GM18511 (cell line): Measurements from ENCODE around the gene GNB1.

Experiments
- ATAC-seq: cut with Tn5 transposase; IDR thresholded peaks from one replicate; pipeline ENCODE4 v1.9.1; 2021; ENCODE audit warnings: mild to moderate bottlenecking, moderate library complexity; ENCODE audit not compliant: unreplicated experiment

Gene GNB1

GRCh38 chr1:1922956-1923833, 32.3 kb upstream of the GNB1 start:
- no peak for ATAC-seq

GRCh38 chr1:1922702-1922955, 31.7 kb upstream of the GNB1 start:
- no peak for ATAC-seq

DNA sequence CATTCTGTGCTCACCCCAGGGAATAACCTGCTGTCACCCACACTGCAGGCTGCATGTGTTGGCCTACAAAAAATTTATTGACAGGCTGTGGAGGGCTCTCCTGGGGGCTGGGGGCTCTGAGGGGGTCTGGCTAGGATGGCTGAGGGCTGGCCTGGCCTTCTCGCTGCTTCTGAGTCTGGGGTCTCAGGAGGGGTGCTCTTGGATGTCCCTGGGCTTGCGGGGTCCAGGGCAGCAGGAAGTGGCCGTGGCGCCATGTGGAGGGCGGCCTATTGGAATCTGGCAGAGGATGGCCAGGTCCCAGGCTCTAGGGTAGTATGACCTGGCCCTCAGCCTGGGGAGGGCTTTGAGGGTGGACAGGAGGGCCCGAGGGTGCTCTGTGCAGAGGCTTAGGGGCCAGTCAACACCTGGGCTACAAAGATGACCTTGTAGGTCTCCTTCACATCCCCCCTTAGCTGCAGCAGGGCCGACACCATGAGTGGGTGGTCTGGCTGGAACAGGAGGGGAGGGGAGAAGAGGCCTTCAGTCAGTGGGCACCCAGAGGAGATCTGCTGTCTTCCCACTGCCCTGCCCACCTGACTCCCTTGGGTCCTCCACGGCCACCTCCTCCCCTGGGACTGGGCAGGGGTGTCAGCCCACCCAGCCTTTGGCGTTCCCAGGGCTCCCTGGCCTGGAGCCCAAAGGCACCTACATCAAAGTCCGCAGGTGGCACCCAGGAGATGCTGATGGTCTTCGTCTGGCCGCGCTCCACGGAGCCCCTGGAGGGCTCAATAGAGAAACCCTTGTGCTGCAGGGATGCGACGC, 31.2 kb upstream of the GNB1 start:
- ATAC-seq: no peak

GRCh38 chr1:1921459-1921862, 30.6 kb upstream of the GNB1 start:
- no peak for ATAC-seq

DNA sequence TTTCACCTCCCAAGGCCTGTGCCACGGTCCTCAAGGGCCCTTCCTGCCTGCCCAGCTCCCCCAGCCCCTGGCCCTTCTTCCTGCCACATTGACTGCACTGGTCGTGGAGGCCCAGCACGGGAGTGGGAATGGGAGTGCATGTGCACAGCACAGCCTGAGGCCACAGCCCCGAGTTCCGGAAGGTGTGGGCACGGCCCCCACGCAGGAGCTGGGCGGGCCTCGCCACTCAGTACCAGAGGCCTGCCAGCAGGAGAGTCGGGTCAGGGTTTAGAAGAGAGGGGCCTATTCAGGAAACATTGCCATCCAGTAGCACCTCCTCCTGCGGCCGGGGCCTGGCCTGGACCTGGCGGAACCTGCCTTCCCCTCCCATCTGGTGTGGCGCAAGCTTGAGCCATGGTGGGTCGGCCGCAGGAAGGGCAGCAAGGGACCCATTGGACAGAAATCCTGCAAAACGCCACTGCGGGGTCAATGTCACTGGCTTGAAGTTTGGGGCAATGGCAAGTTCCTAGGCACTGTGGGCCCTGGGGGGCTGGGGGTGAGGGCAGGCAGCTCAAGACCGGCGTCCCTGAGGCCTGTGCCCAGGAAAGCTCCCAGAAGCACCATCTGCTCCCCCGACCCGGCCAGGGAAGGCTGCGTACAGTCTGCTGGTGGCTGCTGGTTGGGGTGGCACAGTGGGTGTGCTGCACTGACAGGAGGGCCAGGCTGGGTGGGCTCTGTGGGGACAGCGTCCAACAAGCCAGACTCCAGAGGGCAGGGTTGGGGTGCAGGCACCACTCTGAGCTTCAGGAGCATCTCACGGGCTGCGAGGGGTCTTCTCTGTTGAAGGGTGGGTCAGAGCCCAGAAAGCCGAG, 29.9 kb upstream of the GNB1 start:
- ATAC-seq: no peak

DNA sequence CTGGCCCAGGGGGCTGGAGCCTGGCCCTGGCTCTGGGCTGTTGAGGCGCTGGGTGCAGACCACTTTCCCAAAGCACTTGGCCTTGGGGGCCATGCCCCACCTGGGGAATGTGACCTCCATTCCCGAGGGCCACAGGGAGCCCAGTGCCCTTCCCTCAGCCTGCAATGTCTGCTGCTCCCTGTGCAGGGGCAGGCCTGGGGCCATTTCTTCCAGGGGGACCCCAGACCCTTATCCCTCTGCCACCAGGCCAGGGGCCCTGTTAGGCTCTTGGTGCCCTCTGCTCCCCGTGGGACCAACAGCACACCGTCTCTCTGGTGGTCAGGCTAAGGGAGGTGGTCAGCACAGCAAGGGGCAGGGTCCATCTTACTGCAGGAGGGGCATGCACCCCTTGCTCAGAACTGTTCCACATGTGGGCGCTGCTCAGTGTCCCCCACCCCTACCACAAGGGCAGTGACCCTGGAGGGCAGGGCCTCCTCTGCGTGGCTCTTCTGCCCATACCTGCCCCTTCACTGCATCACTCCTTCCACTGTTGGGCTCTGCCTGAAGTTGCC, 29.2 kb upstream of the GNB1 start:
- no peak for ATAC-seq

- ATAC-seq: peak; percentile 78
Observed at GRCh38 chr1:1919304-1920056, 28.6 kb upstream of the GNB1 start.

- peak; percentile 39 for ATAC-seq
Observed at GRCh38 chr1:1918901-1919303, 28.0 kb upstream of the GNB1 start, which contains the start of gene TMEM52. TSS of gene TMEM52 (minus strand) at chr1:1919279. CDS start at chr1:1919265, 14 bp downstream.

DNA sequence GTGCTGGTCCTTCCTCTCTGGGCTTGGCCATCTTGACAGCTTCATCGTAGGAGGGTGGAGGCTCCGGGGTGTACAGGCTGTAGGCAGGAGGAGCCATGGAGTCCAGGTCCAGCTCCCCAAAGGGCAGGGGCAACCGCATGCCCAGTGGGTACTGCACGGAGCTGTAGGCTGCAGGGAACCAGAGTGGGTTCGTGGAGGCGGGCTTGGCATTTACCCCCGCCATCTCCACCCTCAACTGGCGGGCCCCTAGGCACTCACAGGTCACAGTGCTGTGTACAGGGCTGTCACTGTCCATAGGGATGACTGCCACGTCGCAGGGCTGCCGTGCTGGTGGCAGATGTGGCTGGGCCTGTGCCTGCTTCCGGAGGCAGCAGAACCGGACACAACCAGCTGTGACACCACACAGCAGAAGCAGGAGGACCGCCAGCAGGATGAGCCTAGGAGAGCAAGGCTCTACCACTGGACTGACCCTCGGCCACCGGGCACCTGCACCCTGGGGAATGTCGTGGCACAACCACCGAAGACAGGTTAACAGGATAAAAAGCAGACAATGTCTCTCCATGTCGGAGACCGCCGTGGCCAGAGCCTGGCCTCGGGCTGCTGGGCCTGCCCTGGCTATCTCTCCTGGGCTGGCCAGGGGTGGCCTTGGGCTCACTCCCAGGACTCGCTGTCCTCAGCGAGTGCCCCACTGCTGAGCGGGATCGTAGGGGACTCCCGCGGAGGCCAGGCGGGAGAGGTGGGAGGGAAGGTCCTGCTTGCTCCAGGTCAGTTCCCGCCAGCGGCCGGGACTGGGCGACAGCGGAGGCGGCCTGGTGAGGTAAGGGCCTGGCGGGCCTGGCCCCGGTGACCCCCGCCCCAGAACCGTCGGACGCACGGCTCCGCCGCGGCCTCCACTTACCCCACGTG, 27.4 kb upstream of the GNB1 start:
- no peak for ATAC-seq

DNA sequence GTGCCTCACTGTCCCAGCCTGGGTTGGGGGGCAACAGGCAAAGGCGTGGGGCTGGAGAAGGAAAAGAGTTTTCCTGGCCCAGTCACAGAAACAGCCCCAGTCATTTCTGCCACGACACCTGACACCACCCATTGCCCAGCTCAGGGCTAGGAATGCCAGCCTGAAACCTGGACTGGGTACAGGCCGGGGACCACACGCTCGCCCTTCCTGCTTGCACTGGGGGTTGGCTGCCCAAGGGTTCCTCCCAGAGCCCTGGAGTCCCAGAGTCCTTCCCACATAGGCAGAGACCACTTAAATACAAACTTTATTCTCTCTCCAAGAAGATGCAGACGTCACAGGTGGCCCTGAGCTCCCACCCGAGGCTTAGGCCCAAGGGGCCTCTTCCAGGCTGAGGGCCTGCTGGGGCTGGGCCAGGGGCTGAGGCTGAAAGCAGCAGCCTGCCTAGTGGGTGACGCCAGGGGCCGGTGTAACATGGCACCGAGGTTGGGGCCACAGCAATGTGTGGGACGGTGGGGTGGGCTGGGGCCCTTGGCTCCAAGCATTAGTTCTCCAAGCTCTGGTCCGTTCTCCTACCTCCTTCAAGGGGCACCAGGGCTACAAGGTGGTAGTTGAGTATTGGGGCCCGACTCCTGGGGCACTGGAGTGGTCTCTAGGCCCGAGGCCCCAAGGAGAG, 26.6 kb upstream of the GNB1 start:
- ATAC-seq: no peak

GRCh38 chr1:1916851-1917251, 26.0 kb upstream of the GNB1 start:
- no peak for ATAC-seq

DNA sequence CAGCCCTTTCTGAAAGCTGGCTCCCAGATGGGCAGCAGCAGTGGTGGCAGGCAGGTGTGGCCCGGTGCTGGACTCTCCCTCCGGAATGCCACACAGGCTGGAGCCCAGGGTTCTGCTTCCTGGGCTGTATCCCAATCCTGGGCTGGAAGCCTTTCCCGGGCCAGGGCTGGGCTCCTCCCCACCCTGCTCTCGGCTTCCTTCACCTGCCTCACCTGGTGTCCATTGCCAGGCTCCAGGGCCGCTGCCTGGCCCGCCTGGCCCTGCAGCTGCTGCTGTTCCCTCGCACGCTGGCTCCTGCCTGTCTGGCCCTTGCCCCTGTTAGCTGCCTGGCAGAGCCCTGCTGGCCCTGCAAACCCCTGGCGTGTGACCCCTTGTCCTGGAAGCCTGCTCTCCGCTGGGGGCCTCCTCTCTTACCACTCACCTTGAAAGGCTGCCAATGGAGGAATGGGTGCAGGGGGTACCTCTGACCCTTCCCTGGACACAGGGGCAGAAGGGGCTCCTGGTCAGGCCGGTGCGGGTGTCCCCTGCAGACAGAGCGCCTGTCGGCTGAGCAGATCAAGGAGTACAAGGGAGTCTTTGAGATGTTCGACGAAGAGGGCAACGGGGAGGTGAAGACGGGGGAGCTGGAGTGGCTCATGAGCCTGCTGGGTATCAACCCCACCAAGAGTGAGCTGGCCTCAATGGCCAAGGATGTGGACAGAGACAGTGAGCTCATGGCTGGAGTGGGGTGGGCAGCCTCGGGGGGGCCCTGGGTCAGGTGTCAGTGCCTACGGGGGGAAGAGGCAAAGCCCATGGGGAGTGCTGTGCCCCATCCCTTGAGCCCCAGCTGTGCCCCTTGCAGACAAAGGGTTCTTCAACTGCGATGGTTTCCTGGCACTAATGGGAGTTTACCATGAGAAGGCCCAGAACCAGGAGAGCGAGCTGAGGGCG, 25.3 kb upstream of the GNB1 start:
- ATAC-seq: no peak

- ATAC-seq: no peak
Observed at GRCh38 chr1:1914971-1915692, 24.2 kb upstream of the GNB1 start, which contains the start of gene CALML6. TSS of gene CALML6 (plus strand) at chr1:1915260. CDS start at chr1:1915281, 21 bp downstream.

GRCh38 chr1:1914101-1914970, 23.4 kb upstream of the GNB1 start:
- ATAC-seq: no peak

- ATAC-seq: no peak
Observed at GRCh38 chr1:1911350-1912041, 20.6 kb upstream of the GNB1 start.
